Stimulated activated CD8-positive, alpha-beta memory T cell treated with anti-CD3 and anti-CD28 coated beads, Interleukin-4, amount 100 ng/mL, for 1 hour (primary cell): Measurements from ENCODE around the gene NUDT22.

Experiments used
- DNase-seq, 2 donors: peaks; one replicate each; pipeline ENCODE4 v3.0.0-alpha.2; 2020; ENCODE audit warnings: low read depth in 2 of 2, low spot score in 1 of 2

NUDT22 gene

GRCh38 chr11:64225608-64226506 is at the start of gene NUDT22, which contains the start of gene TRPT1:
NUDT22 (plus strand) TSS chr11:64226274; CDS start chr11:64226653, 379 bp downstream.
TRPT1 (minus strand) TSS chr11:64226186; CDS start chr11:64225860, 326 bp downstream.
- peak; percentile 86 to 87 for DNase-seq

- DNase-seq, result no peak
Observed at GRCh38 chr11:64176751-64177150, 49.3 kb upstream of the NUDT22 start.

- no peak for DNase-seq
Observed at GRCh38 chr11:64178203-64178602, 47.9 kb upstream of the NUDT22 start.

GRCh38 chr11:64178951-64179639 is 47.0 kb upstream of the NUDT22 start:
- no peak for DNase-seq

GRCh38 chr11:64180891-64181290 is 45.2 kb upstream of the NUDT22 start:
- no peak for DNase-seq

GRCh38 chr11:64181506-64182411 is 44.3 kb upstream of the NUDT22 start:
- DNase-seq, result no peak

GRCh38 chr11:64183890-64184289 is 42.2 kb upstream of the NUDT22 start:
- no peak for DNase-seq

- no peak for DNase-seq
Observed at GRCh38 chr11:64185175-64185692, 40.8 kb upstream of the NUDT22 start.

GRCh38 chr11:64185693-64186491 is 40.2 kb upstream of the NUDT22 start, which contains the start of gene STIP1:
STIP1 (plus strand) TSS chr11:64186171; CDS start chr11:64186262, 91 bp downstream.
- DNase-seq, result peak; percentile 95 to 97

GRCh38 chr11:64186492-64187165 is 39.4 kb upstream of the NUDT22 start:
- DNase-seq, result no peak

- DNase-seq, result no peak
Observed at GRCh38 chr11:64192434-64192833, 33.6 kb upstream of the NUDT22 start.

GRCh38 chr11:64196626-64197025 is 29.4 kb upstream of the NUDT22 start:
- no peak for DNase-seq

- no peak for DNase-seq
Observed at GRCh38 chr11:64198511-64198910, 27.6 kb upstream of the NUDT22 start.

- DNase-seq, result no peak
Observed at GRCh38 chr11:64201543-64201942, 24.5 kb upstream of the NUDT22 start.

GRCh38 chr11:64202992-64203391 is 23.1 kb upstream of the NUDT22 start:
- no peak for DNase-seq

- DNase-seq, result no peak
Observed at GRCh38 chr11:64203421-64204079, 22.5 kb upstream of the NUDT22 start.

GRCh38 chr11:64204080-64204440 is 22.0 kb upstream of the NUDT22 start:
- no peak for DNase-seq

- DNase-seq, result peak in 1 of 2 donors; percentile 70
Observed at GRCh38 chr11:64204464-64204989, 21.5 kb upstream of the NUDT22 start.
